ENCODE measurements around the gene CCDC192.

CCDC192 gene

DNA sequence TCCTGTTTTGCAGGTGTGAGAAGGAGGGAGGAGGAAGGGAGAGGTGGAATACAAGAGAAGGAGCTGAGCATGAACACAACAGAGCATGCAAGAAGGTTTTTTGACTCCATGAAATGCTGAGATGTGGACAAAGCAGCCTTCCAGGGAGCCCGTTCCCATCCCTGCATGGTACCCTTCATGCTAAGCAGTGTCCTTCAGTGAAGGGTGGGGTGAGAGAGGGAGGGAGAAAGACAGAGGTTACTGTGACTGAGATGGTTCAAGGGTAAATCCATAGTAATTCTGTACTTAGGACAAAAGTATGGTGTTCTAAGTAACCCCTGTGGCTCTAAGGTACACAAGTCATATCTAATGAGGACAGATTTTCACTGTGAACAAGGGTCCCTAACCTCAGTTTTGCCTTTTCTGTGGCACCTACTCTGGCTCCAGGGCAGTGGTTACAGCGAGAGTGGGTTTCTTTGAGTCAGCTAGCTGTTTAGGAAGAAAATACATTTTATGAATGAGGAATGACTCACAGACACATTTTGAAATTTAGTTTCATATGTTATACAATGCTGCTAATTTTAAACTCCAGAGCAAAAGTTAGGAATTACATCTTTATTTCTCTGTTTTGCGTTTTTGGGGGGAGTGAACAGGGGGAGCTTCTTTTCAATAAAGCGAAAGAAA is 195.5 kb downstream of the CCDC192 start:
- TF ChIP-seq, protein P1, sequence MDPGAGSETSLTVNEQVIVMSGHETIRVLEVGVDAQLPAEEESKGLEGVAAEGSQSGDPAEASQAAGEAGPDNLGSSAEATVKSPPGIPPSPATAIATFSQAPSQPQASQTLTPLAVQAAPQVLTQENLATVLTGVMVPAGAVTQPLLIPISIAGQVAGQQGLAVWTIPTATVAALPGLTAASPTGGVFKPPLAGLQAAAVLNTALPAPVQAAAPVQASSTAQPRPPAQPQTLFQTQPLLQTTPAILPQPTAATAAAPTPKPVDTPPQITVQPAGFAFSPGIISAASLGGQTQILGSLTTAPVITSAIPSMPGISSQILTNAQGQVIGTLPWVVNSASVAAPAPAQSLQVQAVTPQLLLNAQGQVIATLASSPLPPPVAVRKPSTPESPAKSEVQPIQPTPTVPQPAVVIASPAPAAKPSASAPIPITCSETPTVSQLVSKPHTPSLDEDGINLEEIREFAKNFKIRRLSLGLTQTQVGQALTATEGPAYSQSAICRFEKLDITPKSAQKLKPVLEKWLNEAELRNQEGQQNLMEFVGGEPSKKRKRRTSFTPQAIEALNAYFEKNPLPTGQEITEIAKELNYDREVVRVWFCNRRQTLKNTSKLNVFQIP (CRISPR knock-in tag; IDR thresholded peaks at IDR 0.05; ENCODE audit: borderline replicate concordance, low read depth): no peak
- TF ChIP-seq, protein P2, sequence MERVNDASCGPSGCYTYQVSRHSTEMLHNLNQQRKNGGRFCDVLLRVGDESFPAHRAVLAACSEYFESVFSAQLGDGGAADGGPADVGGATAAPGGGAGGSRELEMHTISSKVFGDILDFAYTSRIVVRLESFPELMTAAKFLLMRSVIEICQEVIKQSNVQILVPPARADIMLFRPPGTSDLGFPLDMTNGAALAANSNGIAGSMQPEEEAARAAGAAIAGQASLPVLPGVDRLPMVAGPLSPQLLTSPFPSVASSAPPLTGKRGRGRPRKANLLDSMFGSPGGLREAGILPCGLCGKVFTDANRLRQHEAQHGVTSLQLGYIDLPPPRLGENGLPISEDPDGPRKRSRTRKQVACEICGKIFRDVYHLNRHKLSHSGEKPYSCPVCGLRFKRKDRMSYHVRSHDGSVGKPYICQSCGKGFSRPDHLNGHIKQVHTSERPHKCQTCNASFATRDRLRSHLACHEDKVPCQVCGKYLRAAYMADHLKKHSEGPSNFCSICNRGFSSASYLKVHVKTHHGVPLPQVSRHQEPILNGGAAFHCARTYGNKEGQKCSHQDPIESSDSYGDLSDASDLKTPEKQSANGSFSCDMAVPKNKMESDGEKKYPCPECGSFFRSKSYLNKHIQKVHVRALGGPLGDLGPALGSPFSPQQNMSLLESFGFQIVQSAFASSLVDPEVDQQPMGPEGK (CRISPR knock-in tag; IDR thresholded peaks at IDR 0.05; ENCODE audit: borderline replicate concordance): no peak
- TF ChIP-seq CSDC2 (CRISPR knock-in tag; IDR thresholded peaks at IDR 0.05) (no peak), ZFP3 (CRISPR knock-in tag; IDR thresholded peaks at IDR 0.05) (no peak), ZNF565 (CRISPR knock-in tag; conservative IDR thresholded peaks at IDR 0.05; ENCODE audit: low read depth) (no peak), TCF4 (CRISPR knock-in tag; IDR thresholded peaks at IDR 0.05; ENCODE audit: borderline replicate concordance) (no peak), ZC3H10 (CRISPR knock-in tag; IDR thresholded peaks at IDR 0.05) (no peak), ZNF70 (CRISPR knock-in tag; IDR thresholded peaks at IDR 0.05) (no peak), PPARA (CRISPR knock-in tag; IDR thresholded peaks at IDR 0.05; ENCODE audit: borderline replicate concordance) (no peak), ZFP30 (CRISPR knock-in tag; IDR thresholded peaks at IDR 0.05) (no peak), ESRRG (CRISPR knock-in tag; IDR thresholded peaks at IDR 0.05) (no peak)
- TF ChIP-seq, protein P3, sequence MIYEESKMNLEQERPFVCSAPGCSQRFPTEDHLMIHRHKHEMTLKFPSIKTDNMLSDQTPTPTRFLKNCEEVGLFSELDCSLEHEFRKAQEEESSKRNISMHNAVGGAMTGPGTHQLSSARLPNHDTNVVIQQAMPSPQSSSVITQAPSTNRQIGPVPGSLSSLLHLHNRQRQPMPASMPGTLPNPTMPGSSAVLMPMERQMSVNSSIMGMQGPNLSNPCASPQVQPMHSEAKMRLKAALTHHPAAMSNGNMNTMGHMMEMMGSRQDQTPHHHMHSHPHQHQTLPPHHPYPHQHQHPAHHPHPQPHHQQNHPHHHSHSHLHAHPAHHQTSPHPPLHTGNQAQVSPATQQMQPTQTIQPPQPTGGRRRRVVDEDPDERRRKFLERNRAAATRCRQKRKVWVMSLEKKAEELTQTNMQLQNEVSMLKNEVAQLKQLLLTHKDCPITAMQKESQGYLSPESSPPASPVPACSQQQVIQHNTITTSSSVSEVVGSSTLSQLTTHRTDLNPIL (CRISPR knock-in tag; IDR thresholded peaks at IDR 0.05; ENCODE audit: low read depth): no peak
- TF ChIP-seq, protein P4, sequence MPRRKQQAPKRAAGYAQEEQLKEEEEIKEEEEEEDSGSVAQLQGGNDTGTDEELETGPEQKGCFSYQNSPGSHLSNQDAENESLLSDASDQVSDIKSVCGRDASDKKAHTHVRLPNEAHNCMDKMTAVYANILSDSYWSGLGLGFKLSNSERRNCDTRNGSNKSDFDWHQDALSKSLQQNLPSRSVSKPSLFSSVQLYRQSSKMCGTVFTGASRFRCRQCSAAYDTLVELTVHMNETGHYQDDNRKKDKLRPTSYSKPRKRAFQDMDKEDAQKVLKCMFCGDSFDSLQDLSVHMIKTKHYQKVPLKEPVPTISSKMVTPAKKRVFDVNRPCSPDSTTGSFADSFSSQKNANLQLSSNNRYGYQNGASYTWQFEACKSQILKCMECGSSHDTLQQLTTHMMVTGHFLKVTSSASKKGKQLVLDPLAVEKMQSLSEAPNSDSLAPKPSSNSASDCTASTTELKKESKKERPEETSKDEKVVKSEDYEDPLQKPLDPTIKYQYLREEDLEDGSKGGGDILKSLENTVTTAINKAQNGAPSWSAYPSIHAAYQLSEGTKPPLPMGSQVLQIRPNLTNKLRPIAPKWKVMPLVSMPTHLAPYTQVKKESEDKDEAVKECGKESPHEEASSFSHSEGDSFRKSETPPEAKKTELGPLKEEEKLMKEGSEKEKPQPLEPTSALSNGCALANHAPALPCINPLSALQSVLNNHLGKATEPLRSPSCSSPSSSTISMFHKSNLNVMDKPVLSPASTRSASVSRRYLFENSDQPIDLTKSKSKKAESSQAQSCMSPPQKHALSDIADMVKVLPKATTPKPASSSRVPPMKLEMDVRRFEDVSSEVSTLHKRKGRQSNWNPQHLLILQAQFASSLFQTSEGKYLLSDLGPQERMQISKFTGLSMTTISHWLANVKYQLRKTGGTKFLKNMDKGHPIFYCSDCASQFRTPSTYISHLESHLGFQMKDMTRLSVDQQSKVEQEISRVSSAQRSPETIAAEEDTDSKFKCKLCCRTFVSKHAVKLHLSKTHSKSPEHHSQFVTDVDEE (CRISPR knock-in tag; IDR thresholded peaks at IDR 0.05): no peak
- ATAC-seq: peak; percentile 55; the same call in 2 of the 3 replicates

DNA sequence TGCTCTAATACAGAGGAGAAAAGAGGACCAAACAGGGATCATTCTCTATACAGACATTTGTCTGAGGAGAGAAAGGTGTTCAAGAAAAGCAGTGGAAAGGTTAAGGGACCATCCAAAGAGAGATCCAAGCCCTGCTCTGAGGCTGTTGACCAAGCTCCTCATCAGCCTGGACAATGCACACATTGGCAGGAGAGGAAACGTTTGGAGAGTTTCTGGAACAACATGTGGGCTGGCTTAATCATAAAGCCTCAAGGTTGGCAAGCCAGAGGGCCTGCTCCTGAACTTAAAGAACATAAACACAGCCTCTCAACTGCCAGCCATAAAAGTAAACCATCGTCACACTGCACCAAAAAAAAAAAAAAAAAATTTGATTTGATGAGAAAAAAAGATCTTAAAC is 196.0 kb downstream of the CCDC192 start:
- TF ChIP-seq, protein P5, sequence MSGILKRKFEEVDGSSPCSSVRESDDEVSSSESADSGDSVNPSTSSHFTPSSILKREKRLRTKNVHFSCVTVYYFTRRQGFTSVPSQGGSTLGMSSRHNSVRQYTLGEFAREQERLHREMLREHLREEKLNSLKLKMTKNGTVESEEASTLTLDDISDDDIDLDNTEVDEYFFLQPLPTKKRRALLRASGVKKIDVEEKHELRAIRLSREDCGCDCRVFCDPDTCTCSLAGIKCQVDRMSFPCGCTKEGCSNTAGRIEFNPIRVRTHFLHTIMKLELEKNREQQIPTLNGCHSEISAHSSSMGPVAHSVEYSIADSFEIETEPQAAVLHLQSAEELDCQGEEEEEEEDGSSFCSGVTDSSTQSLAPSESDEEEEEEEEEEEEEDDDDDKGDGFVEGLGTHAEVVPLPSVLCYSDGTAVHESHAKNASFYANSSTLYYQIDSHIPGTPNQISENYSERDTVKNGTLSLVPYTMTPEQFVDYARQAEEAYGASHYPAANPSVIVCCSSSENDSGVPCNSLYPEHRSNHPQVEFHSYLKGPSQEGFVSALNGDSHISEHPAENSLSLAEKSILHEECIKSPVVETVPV (CRISPR knock-in tag; IDR thresholded peaks at IDR 0.05): no peak
- TF ChIP-seq, protein P4 (CRISPR knock-in tag; IDR thresholded peaks at IDR 0.05): no peak
- TF ChIP-seq ZNF70 (CRISPR knock-in tag; IDR thresholded peaks at IDR 0.05) (no peak), GLIS3 (CRISPR knock-in tag; IDR thresholded peaks at IDR 0.05) (no peak), ZFP30 (CRISPR knock-in tag; IDR thresholded peaks at IDR 0.05) (no peak), ISL1 (CRISPR knock-in tag; IDR thresholded peaks at IDR 0.05) (no peak), ESRRG (CRISPR knock-in tag; IDR thresholded peaks at IDR 0.05) (no peak), OSR1 (CRISPR knock-in tag; IDR thresholded peaks at IDR 0.05) (no peak), BACH2 (CRISPR knock-in tag; IDR thresholded peaks at IDR 0.05; ENCODE audit: borderline replicate concordance) (no peak), PPARA (CRISPR knock-in tag; IDR thresholded peaks at IDR 0.05; ENCODE audit: borderline replicate concordance) (no peak), ZNF8 (CRISPR knock-in tag; IDR thresholded peaks at IDR 0.05) (no peak), TOX (CRISPR knock-in tag; IDR thresholded peaks at IDR 0.05; ENCODE audit: borderline replicate concordance) (no peak), SNAI2 (CRISPR knock-in tag; IDR thresholded peaks at IDR 0.05) (no peak)
- TF ChIP-seq, protein P2 (CRISPR knock-in tag; IDR thresholded peaks at IDR 0.05; ENCODE audit: borderline replicate concordance): no peak
- ATAC-seq: no peak; the same call in 2 of the 3 replicates

Measured in SK-N-SH treated with all-trans-retinoic acid at 6 μM for 48 hours (cell line).